HFF-Myc (cell line): ENCODE measurements around the gene ARHGAP31.
"Not testable (repeated sequence)": the region's sequence is repeated elsewhere in the genome, so short reads cannot be mapped to it uniquely, and the experiment has no call there.

Source experiments
- DNase-seq: peaks from one replicate; pipeline ENCODE4 v3.0.0-alpha.2; 2011; ENCODE audit warnings: low read depth; ENCODE audit errors: extremely low read depth
- H3K4me3 ChIP-seq: replicated peaks from 2 replicates; pipeline ENCODE4 v1.5.1; 2011; ENCODE audit warnings: low read depth, mild to moderate bottlenecking, control low read depth, low read length
- TF ChIP-seq, protein P1 (sequence below): IDR thresholded peaks from 2 replicates; pipeline ENCODE4 v1.5.1; 2012; ENCODE audit warnings: mild to moderate bottlenecking, low read depth, low read length, control low read depth; ENCODE audit errors: missing control alignments

Gene ARHGAP31

GRCh38 chr3:119329551-119329950 lies 35.4 kb downstream of the ARHGAP31 start:
- no peak overlapping the region for H3K4me3 ChIP-seq
- no peak for DNase-seq
- TF ChIP-seq, protein P1, sequence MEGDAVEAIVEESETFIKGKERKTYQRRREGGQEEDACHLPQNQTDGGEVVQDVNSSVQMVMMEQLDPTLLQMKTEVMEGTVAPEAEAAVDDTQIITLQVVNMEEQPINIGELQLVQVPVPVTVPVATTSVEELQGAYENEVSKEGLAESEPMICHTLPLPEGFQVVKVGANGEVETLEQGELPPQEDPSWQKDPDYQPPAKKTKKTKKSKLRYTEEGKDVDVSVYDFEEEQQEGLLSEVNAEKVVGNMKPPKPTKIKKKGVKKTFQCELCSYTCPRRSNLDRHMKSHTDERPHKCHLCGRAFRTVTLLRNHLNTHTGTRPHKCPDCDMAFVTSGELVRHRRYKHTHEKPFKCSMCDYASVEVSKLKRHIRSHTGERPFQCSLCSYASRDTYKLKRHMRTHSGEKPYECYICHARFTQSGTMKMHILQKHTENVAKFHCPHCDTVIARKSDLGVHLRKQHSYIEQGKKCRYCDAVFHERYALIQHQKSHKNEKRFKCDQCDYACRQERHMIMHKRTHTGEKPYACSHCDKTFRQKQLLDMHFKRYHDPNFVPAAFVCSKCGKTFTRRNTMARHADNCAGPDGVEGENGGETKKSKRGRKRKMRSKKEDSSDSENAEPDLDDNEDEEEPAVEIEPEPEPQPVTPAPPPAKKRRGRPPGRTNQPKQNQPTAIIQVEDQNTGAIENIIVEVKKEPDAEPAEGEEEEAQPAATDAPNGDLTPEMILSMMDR, result no peak

DNA sequence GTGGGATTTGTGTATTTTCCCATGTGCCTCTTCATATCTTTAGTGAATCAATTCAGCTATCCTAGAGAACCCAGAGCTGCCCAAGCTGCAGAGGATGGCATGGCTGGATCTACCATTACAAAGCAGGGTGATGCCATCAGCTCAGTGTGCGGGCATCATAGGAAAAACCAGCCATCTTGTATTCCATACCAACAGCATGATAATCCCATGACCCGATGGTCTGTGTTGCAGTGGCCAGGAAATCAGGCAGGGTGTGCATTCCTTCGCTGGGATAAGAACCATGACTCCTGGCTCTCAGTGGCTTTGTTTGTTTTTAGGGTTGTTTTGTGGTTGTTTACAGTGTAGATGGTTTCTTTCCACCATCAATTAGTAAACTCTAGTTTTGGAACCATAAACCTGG lies 36.0 kb downstream of the ARHGAP31 start:
- no peak for DNase-seq
- TF ChIP-seq, protein P1, result no peak
- H3K4me3 ChIP-seq, result no peak overlapping the region

DNA sequence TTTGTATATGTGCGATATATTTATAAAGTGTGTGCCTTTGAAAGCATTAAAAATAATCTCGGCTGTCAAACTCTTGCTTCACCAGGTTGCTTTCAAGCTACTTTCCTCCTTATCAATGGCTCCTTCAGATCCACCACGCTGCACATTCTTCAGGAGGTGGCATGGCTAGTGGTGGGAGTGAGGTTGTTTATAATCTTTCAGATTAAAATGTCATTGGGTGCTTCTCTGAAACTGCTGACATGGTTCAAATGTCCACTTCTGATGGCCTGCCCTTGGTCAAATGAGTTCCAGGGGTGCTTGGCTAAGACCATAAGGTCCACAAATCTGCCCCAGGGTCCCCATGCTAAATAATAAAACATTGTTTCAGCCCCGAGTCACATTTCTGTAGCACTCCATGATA lies 36.7 kb downstream of the ARHGAP31 start:
- TF ChIP-seq, protein P1, result no peak
- H3K4me3 ChIP-seq, result no peak overlapping the region
- DNase-seq, result no peak

DNA sequence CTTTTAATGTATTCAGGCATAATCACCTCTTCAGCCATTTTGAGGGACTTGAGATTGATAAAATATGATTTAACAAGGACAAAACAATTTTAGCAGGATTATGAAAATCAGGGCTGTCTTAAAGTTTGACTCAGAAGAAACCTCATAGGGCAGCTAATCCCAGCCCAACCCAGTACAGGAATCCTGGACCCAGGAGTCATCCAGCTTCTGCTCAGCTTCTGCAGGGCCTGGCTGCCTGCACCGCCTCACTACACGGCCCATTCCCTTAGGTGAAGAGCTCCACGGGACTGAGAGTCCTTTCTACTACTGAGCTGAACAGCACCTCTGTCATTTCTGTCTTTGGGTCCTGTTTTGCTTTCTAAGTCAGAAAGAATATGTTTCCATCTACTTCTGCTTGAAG lies 37.5 kb downstream of the ARHGAP31 start:
- H3K4me3 ChIP-seq, result no peak overlapping the region
- TF ChIP-seq, protein P1, result no peak
- DNase-seq, result no peak

GRCh38 chr3:119333773-119334509 lies 39.8 kb downstream of the ARHGAP31 start:
- DNase-seq, result no peak
- TF ChIP-seq, protein P1, result no peak
- no peak overlapping the region for H3K4me3 ChIP-seq

DNA sequence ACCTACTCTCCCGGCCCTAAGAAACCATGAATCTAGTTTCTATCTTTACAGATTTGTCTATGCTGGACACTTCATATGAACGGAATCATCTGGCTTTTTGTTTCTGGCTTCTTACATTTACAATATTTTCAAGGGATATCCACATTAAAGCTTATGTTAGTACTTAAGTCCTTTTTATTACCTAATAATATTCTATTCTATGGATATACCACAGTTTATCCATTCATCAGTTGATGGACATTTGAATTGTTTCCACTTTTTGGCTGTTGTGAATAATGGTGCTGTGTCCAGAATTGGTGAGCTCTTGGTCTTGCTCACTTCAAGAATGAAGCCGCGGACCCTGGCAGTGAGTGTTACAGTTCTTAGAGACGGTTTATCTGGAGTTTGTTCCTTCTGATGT lies 42.6 kb downstream of the ARHGAP31 start:
- no peak overlapping the region for H3K4me3 ChIP-seq
- TF ChIP-seq, protein P1, result no peak
- no peak for DNase-seq

- H3K4me3 ChIP-seq, DNase-seq: not testable (repeated sequence)
Observed at GRCh38 chr3:119337407-119337806, 43.2 kb downstream of the ARHGAP31 start.
